Peyer's patch (tissue), 4 donors: ENCODE measurements around the gene KCNQ1. TPM values are rescaled to one million over a fixed set of nuclear protein-coding genes. Genes with fewer than 3 reads are reported as not detected.
A peak's percentile ranks its signal among the peaks of the same experiment; 100 is the strongest.

Experiments
- DNase-seq, 3 donors: peaks; one replicate each; pipeline ENCODE4 v3.0.0-alpha.2; 2017 to 2019
- H3K27ac ChIP-seq, 4 donors: fragments of 200-600 bp; sonication (generic); one replicate each; pipeline ENCODE4 v1.5.1; 2016 to 2019
- H3K27me3 ChIP-seq, 2 donors: fragments of 200-600 bp; sonication (generic); one replicate each; pipeline ENCODE4 v1.5.1; 2019
- H3K36me3 ChIP-seq, 3 donors: fragments of 200-600 bp; sonication (generic); one replicate each; pipeline ENCODE4 v1.5.1; 2016 to 2019
- H3K4me1 ChIP-seq, 4 donors: fragments of 200-600 bp; sonication (generic); one replicate each; pipeline ENCODE4 v1.5.1; 2016 to 2019
- H3K4me3 ChIP-seq, 4 donors: fragments of 200-600 bp; sonication (generic); 1 replicate in 3 of 4; 2 replicates in 1 of 4; pipeline ENCODE4 v1.5.1; 2016 to 2019; ENCODE audit warnings: mild to moderate bottlenecking in 1 of 4
- H3K9me3 ChIP-seq, 4 donors: fragments of 200-600 bp; sonication (generic); one replicate each; pipeline ENCODE4 v1.5.1; 2016 to 2019; ENCODE audit warnings: mild to moderate bottlenecking in 1 of 4
- CTCF ChIP-seq, 6 experiments: fragments of 450-650 bp in 4 of 6; fragments of 200-600 bp in 2 of 6; sonication (generic) in 1 of 6; IDR thresholded peaks; one replicate each; pipeline ENCODE4 v1.5.1; 2017 to 2019; ENCODE audit warnings: antibody characterized with exemption in 6 of 6, mild to moderate bottlenecking in 3 of 6, moderate library complexity in 1 of 6
- POLR2A ChIP-seq, 2 donors: fragments of 450-650 bp; IDR thresholded peaks; one replicate each; pipeline ENCODE4 v1.5.1; 2017; ENCODE audit warnings: antibody characterized with exemption in 2 of 2, mild to moderate bottlenecking in 2 of 2, moderate library complexity in 2 of 2
- total RNA-seq, 4 donors: library from RNA; depleted of rRNA; stranded (reverse); fragments of >200 nt; gene quantifications; one replicate each; pipeline ENCODE4 v1.1.0, GENCODE V29; 2016

The KCNQ1 gene
- total RNA-seq, 4 donors from 2014 or later: 50.6 to 66.4 (median 54.2) TPM

- Histone ChIP-seq H3K27me3 (no peaks in the 10 kb centered on the region), H3K9me3 (peaks cover 0 to 25% (median 10%) of the 10 kb centered on the region in 4 donors), H3K27ac (no peak overlapping the region), H3K4me3 (no peak overlapping the region), H3K36me3 (no peaks in the 10 kb centered on the region), H3K4me1 (no peaks in the 10 kb centered on the region)
- TF ChIP-seq CTCF (IDR thresholded peaks at IDR 0.05) (no peak), POLR2A (IDR thresholded peaks at IDR 0.05) (no peak)
- DNase-seq: peak in 1 of 3 donors; percentile 26
These were observed 208.4 kb downstream of the KCNQ1 start for GRCh38 chr11:2653198-2653551.

- H3K9me3 ChIP-seq: peaks cover 0 to 18% (median 10%) of the 10 kb centered on the region in 4 donors
- no peaks in the 10 kb centered on the region for H3K27me3 ChIP-seq
- no peak overlapping the region for H3K27ac ChIP-seq
- TF ChIP-seq POLR2A (IDR thresholded peaks at IDR 0.05): no peak
- TF ChIP-seq CTCF (IDR thresholded peaks at IDR 0.05): no peak
- H3K4me3 ChIP-seq: no peak overlapping the region
- DNase-seq: peak in 1 of 3 donors; percentile 38
- H3K36me3 ChIP-seq: no peaks in the 10 kb centered on the region
- H3K4me1 ChIP-seq: no peaks in the 10 kb centered on the region
These were observed 209.3 kb downstream of the KCNQ1 start for GRCh38 chr11:2653930-2654739.

GRCh38 chr11:2655016-2655719 lies 210.4 kb downstream of the KCNQ1 start:
- Histone ChIP-seq H3K27me3 (no peaks in the 10 kb centered on the region), H3K36me3 (no peaks in the 10 kb centered on the region), H3K9me3 (peaks cover 0 to 13% (median 6%) of the 10 kb centered on the region in 4 donors), H3K4me1 (no peaks in the 10 kb centered on the region), H3K27ac (no peak overlapping the region), H3K4me3 (no peak overlapping the region)
- TF ChIP-seq POLR2A (IDR thresholded peaks at IDR 0.05) (no peak), CTCF (IDR thresholded peaks at IDR 0.05) (no peak)
- peak in 1 of 3 donors; percentile 25 for DNase-seq

- no peaks in the 10 kb centered on the region for H3K27me3 ChIP-seq
- DNase-seq: peak in 1 of 3 donors; percentile 41
- no peak for TF ChIP-seq CTCF (IDR thresholded peaks at IDR 0.05)
- no peak for TF ChIP-seq POLR2A (IDR thresholded peaks at IDR 0.05)
- H3K4me1 ChIP-seq: no peaks in the 10 kb centered on the region
- H3K4me3 ChIP-seq: no peak overlapping the region
- no peak overlapping the region for H3K27ac ChIP-seq
- peaks cover 0 to 19% (median under 1%) of the 10 kb centered on the region in 4 donors for H3K9me3 ChIP-seq
- no peaks in the 10 kb centered on the region for H3K36me3 ChIP-seq
These were observed 211.2 kb downstream of the KCNQ1 start for GRCh38 chr11:2655834-2656622.

- H3K27ac ChIP-seq: no peak overlapping the region
- peaks cover 0 to 22% (median 0%) of the 10 kb centered on the region in 4 donors for H3K9me3 ChIP-seq
- no peak for DNase-seq
These were observed 212.1 kb downstream of the KCNQ1 start for GRCh38 chr11:2656859-2657258.

More at GRCh38 chr11:2656859-2657258, 212.1 kb downstream of the KCNQ1 start:
- H3K4me3 ChIP-seq: no peak overlapping the region
- no peaks in the 10 kb centered on the region for H3K4me1 ChIP-seq
- no peak for TF ChIP-seq CTCF (IDR thresholded peaks at IDR 0.05)
- no peak for TF ChIP-seq POLR2A (IDR thresholded peaks at IDR 0.05)
- no peaks in the 10 kb centered on the region for H3K27me3 ChIP-seq
- no peaks in the 10 kb centered on the region for H3K36me3 ChIP-seq
